ENCODE data around the gene CCDC183.

- no peak for TF ChIP-seq EP300 (IDR thresholded peaks at IDR 0.05)
- TF ChIP-seq, protein P1, sequence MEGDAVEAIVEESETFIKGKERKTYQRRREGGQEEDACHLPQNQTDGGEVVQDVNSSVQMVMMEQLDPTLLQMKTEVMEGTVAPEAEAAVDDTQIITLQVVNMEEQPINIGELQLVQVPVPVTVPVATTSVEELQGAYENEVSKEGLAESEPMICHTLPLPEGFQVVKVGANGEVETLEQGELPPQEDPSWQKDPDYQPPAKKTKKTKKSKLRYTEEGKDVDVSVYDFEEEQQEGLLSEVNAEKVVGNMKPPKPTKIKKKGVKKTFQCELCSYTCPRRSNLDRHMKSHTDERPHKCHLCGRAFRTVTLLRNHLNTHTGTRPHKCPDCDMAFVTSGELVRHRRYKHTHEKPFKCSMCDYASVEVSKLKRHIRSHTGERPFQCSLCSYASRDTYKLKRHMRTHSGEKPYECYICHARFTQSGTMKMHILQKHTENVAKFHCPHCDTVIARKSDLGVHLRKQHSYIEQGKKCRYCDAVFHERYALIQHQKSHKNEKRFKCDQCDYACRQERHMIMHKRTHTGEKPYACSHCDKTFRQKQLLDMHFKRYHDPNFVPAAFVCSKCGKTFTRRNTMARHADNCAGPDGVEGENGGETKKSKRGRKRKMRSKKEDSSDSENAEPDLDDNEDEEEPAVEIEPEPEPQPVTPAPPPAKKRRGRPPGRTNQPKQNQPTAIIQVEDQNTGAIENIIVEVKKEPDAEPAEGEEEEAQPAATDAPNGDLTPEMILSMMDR (IDR thresholded peaks at IDR 0.05): no peak
These were observed 40.1 kb upstream of the CCDC183 start for GRCh38 chr9:136756134-136756438.
